HL-60 (cell line): ENCODE data around the gene NR2F2.

Experiments used
- CTCF ChIP-seq: IDR thresholded peaks from one replicate; pipeline ENCODE4 v1.5.1; 2011; ENCODE audit warnings: low read length, control low read depth, inconsistent platforms; ENCODE audit not compliant: insufficient read depth
- POLR2AphosphoS5 ChIP-seq: IDR thresholded peaks from 2 replicates; pipeline ENCODE4 v1.6.1; 2012; ENCODE audit warnings: low read depth
- REST ChIP-seq: IDR thresholded peaks from 2 replicates; pipeline ENCODE4 v1.6.1; 2012; ENCODE audit warnings: low read depth; ENCODE audit not compliant: insufficient replicate concordance

DNA sequence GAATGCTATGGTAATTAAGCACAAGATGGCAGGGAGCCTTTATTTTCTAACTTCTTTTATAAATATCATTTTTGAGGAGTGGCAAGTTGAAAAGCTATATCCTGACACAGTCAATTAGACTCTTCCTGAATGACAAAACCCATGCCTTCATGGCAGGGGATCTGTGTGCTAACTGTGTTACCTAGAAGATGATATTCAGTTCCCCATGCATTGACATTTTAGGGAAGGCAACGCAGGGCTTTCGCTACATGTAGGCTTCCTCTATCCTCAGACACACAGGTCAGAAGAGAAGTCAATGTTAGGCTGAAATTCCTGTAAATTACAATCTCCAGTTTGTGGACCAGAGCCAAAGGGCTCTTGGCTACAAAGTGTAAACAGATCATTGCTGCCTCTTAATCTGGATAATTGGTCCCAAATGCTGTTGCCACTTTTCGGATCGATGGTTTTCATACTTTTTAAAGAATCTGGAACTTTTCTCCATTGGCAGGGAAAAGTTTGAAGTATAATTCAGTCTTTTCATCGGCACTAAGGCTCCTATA, 22.6 kb upstream of the NR2F2 start:
- TF ChIP-seq CTCF (no peak), REST (no peak), POLR2AphosphoS5 (no peak)
